B cell (primary cell): Measurements from ENCODE around the gene GNAI3. TPM values are rescaled to one million over a fixed set of nuclear protein-coding genes. Genes with fewer than 3 reads are reported as not detected.

ENCODE experiments used
- ATAC-seq: fragments of 200-7000 bp; cut with Tn5 transposase; one replicate; pipeline ENCODE4 v1.10.0; 2021; ENCODE audit warnings: low read depth, mild to moderate bottlenecking, moderate number of reproducible peaks, moderate library complexity
- CTCF ChIA-PET: fragments of 350-600 bp; sonication (Branson Sonifier 250); formaldehyde crosslinking; loops from one replicate; lab custom pipeline; 2021; ENCODE audit warnings: antibody characterized with exemption, inconsistent platforms; lab: Charles Lee
- POLR2A ChIA-PET: fragments of 350-600 bp; sonication (Branson Sonifier 250); formaldehyde crosslinking; loops from one replicate; lab custom pipeline; 2021; ENCODE audit warnings: antibody characterized with exemption; lab: Charles Lee
- DNase-seq: peaks from one replicate; pipeline ENCODE4 v3.0.0; 2013
- H2AFZ ChIP-seq: 2 replicates; pipeline ENCODE4 v1.6.1; 2012; ENCODE audit warnings: mild to moderate bottlenecking, low read depth, low read length; ENCODE audit not compliant: insufficient read depth, poor library complexity, severe bottlenecking
- H3K27ac ChIP-seq, 2 donors: 1 replicate in 1 of 2; 2 replicates in 1 of 2; pipeline ENCODE4 v1.5.1; 2012 to 2013; ENCODE audit warnings: low read length in 2 of 2, mild to moderate bottlenecking in 2 of 2, moderate library complexity in 1 of 2
- H3K27me3 ChIP-seq, 4 experiments: fragments of 200-600 bp in 1 of 4; sonication (generic) in 1 of 4; replicated peaks in 1 of 4; 1 replicate in 2 of 4; 2 replicates in 2 of 4; pipeline versions ENCODE4 v1.6.1 to v1.7.0; 2013 to 2016; ENCODE audit warnings: low read length in 3 of 4, mild to moderate bottlenecking in 2 of 4, mixed read lengths in 1 of 4, moderate library complexity in 1 of 4; ENCODE audit not compliant: insufficient read depth in 4 of 4, control insufficient read depth in 3 of 4; ENCODE audit errors: control extremely low read depth in 1 of 4
- H3K36me3 ChIP-seq, 2 experiments: replicated peaks in 1 of 2; 1 replicate in 1 of 2; 2 replicates in 1 of 2; pipeline versions ENCODE4 v1.6.1 to v1.7.1; 2013; ENCODE audit warnings: low read length in 1 of 2; ENCODE audit not compliant: insufficient read depth in 2 of 2, control insufficient read depth in 1 of 2; ENCODE audit errors: control extremely low read depth in 1 of 2, extremely low read depth in 1 of 2
- H3K4me1 ChIP-seq, 2 donors: fragments of 200-600 bp in 1 of 2; sonication (generic) in 1 of 2; 1 replicate in 1 of 2; 2 replicates in 1 of 2; pipeline versions ENCODE4 v1.5.1 to v1.6.1; 2013 to 2017; ENCODE audit warnings: low read length in 2 of 2; ENCODE audit not compliant: control insufficient read depth in 2 of 2, insufficient read depth in 2 of 2
- H3K4me2 ChIP-seq: replicated peaks from 2 replicates; pipeline ENCODE3; 2012; ENCODE audit warnings: mild to moderate bottlenecking, low read depth, low read length; ENCODE audit not compliant: poor library complexity, severe bottlenecking
- H3K4me3 ChIP-seq, 5 experiments: fragments of 200-600 bp in 1 of 5; sonication (generic) in 1 of 5; 1 replicate in 3 of 5; 2 replicates in 2 of 5; pipeline versions ENCODE4 v1.5.1 to v1.7.0; 2011 to 2016; ENCODE audit warnings: low read length in 4 of 5, mild to moderate bottlenecking in 4 of 5, low read depth in 2 of 5, control low read depth in 1 of 5, moderate library complexity in 1 of 5; ENCODE audit not compliant: insufficient read depth in 1 of 5; ENCODE audit errors: control extremely low read depth in 1 of 5, extremely low read depth in 1 of 5
- H3K79me2 ChIP-seq: fragments of 200-600 bp; sonication (generic); one replicate; pipeline ENCODE4 v1.6.0; 2016; ENCODE audit warnings: low read length; ENCODE audit not compliant: control insufficient read depth, insufficient read depth
- H3K9ac ChIP-seq: fragments of 200-600 bp; sonication (generic); 2 replicates; pipeline ENCODE4 v1.6.1; 2017; ENCODE audit warnings: mild to moderate bottlenecking, low read length, moderate library complexity
- H3K9me3 ChIP-seq, 3 donors: one replicate each; pipeline versions ENCODE4 v1.6.1 to v1.7.1; 2013; ENCODE audit warnings: low read length in 2 of 3; ENCODE audit not compliant: control insufficient read depth in 2 of 3, insufficient read depth in 1 of 3; ENCODE audit errors: control extremely low read depth in 1 of 3
- H4K20me1 ChIP-seq: 2 replicates; pipeline ENCODE4 v1.6.0; 2012; ENCODE audit warnings: mild to moderate bottlenecking, low read length; ENCODE audit not compliant: insufficient read depth, control insufficient read depth, poor library complexity, severe bottlenecking
- H3K27ac Mint-ChIP-seq: one replicate; pipeline ENCODE4 v1.8.0; 2021; ENCODE audit warnings: mixed read lengths
- H3K27me3 Mint-ChIP-seq: one replicate; pipeline ENCODE4 v1.8.0; 2021; ENCODE audit warnings: mixed read lengths
- H3K4me1 Mint-ChIP-seq: one replicate; pipeline ENCODE4 v1.8.0; 2021; ENCODE audit warnings: mixed read lengths
- H3K4me3 Mint-ChIP-seq: one replicate; pipeline ENCODE4 v1.8.0; 2021; ENCODE audit warnings: mixed read lengths
- H3K9me3 Mint-ChIP-seq: one replicate; pipeline ENCODE4 v1.8.0; 2022; ENCODE audit warnings: mixed read lengths; ENCODE audit not compliant: insufficient read depth
- EZH2 ChIP-seq: IDR thresholded peaks from 2 replicates; pipeline ENCODE4 v1.6.1; 2012; ENCODE audit warnings: borderline replicate concordance, low read depth, mild to moderate bottlenecking, moderate library complexity, low read length; ENCODE audit not compliant: insufficient read depth, poor library complexity, severe bottlenecking
- WGBS: methylation state at CpG from one replicate; pipeline ENCODE4 v1.1.5; 2013; ENCODE audit warnings: missing lambda C conversion rate; ENCODE audit not compliant: insufficient coverage; 5-methylcytosine and 5-hydroxymethylcytosine counted together
- intact Hi-C: fragments of 100-400 bp; cut with micrococcal nuclease; formaldehyde crosslinking; loops from one replicate; pipeline ENCODE4 v1.10.0; 2022
- polyA plus RNA-seq: library from polyadenylated mRNA; depleted of rRNA; stranded (reverse); fragments of >200 nt; gene quantifications from 2 replicates; pipeline ENCODE4 v1.2.3, GENCODE V29; 2012
- total RNA-seq, 2 donors: library from RNA; stranded (reverse); fragments of 120-200 nt in 1 of 2; gene quantifications; 1 replicate in 1 of 2; 2 replicates in 1 of 2; pipeline versions ENCODE4 v1.2.3 to v1.2.4, GENCODE V29; 2013 to 2022
- TF ChIP-seq, protein P1 (sequence below): fragments of 200-600 bp; IDR thresholded peaks from one replicate; pipeline ENCODE4 v1.8.0; 2022; ENCODE audit warnings: antibody characterized with exemption, mild to moderate bottlenecking

The GNAI3 gene
- total and polyA plus RNA-seq, 2 donors (not counting 1 experiment from before 2014, with no cell fraction given), result 1.6 to 8.5 TPM

DNA sequence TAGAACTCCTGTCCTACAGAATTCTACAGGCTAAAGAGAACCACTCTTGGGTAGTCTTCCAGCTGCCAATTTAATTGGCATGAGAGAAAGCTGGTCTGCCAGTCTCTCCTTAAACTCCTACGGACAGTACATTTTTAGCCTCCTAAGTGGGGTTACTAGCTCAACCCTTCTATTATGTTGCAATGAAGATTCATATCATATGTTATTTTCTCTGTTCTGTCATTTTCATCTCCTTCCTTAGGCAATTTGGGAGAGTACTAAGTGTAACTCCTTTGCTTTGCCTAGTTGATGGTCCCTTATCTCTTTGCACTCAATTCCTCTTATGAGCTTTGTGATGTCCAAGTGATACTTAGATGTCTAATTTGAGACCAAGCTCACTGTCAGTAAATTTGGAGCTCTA, 57.0 kb downstream of the GNAI3 start:
- Histone ChIP-seq H3K27ac (no peak overlapping the region), H3K36me3 (no peaks in the 10 kb centered on the region), H3K27me3 (no peaks in the 10 kb centered on the region), H3K9me3 (no peaks in the 10 kb centered on the region), H3K9ac (no peak overlapping the region), H4K20me1 (no peaks in the 10 kb centered on the region), H3K4me1 (no peaks in the 10 kb centered on the region), H3K4me3 (no peak overlapping the region), H2AFZ (no peak overlapping the region), H3K4me2 (no peak overlapping the region), H3K79me2 (no peaks in the 10 kb centered on the region)
- Mint-ChIP-seq H3K27me3 (no peaks in the 10 kb centered on the region), H3K4me1 (no peaks in the 10 kb centered on the region), H3K27ac (no peak overlapping the region), H3K9me3 (no peaks in the 10 kb centered on the region), H3K4me3 (no peak overlapping the region)
- no peak for TF ChIP-seq EZH2
- TF ChIP-seq, protein P1, sequence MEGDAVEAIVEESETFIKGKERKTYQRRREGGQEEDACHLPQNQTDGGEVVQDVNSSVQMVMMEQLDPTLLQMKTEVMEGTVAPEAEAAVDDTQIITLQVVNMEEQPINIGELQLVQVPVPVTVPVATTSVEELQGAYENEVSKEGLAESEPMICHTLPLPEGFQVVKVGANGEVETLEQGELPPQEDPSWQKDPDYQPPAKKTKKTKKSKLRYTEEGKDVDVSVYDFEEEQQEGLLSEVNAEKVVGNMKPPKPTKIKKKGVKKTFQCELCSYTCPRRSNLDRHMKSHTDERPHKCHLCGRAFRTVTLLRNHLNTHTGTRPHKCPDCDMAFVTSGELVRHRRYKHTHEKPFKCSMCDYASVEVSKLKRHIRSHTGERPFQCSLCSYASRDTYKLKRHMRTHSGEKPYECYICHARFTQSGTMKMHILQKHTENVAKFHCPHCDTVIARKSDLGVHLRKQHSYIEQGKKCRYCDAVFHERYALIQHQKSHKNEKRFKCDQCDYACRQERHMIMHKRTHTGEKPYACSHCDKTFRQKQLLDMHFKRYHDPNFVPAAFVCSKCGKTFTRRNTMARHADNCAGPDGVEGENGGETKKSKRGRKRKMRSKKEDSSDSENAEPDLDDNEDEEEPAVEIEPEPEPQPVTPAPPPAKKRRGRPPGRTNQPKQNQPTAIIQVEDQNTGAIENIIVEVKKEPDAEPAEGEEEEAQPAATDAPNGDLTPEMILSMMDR, result no peak
- DNase-seq (no peak), ATAC-seq (no peak)
- ChIA-PET CTCF (interaction anchor here (0.6 to 1.7 kb wide), 3 partner anchors 25 to 59 kb away, joined by 3 to 5 read pairs (median 5); no protein-coding TSS in a partner anchor), POLR2A (interaction anchor here (1.0 kb wide), 1 partner anchor 19 kb away, joined by 3 read pairs; no protein-coding TSS in a partner anchor)
- no CpG with 5 or more reads among the region's 1 CpG for WGBS
- intact Hi-C loops, result no loop called here

DNA sequence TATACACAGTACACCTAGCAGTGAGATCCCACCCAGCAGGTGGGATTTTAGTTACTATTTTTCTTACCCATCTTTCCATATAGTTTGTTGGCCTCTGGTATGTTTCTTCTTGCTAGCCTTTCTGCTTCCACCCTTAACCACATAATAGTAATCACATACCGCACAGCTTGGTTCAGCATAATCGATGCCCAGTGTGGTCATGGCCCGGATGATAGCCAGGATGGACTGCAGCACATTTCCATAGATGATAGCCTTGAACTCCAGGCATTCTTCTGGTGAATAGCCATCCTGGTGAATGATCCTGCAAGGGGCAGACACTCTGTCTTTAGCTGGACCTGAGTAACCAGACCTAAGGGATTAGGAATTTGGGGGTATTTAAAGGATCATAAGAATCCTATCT, 61.5 kb downstream of the GNAI3 start:
- H3K9ac ChIP-seq, result no peak overlapping the region
- Mint-ChIP-seq H3K27ac (no peak overlapping the region), H3K4me1 (no peaks in the 10 kb centered on the region), H3K27me3 (peaks cover 3% of the 10 kb centered on the region), H3K9me3 (no peaks in the 10 kb centered on the region), H3K4me3 (no peak overlapping the region)
- whole genome bisulfite sequencing, result 100% methylated on average over 3 of the region's 3 CpGs
- no peak overlapping the region for H3K4me2 ChIP-seq
- CTCF ChIA-PET, result interaction anchor here (0.7 to 1.0 kb wide), 3 partner anchors 8 to 92 kb away, joined by 3 read pairs; no protein-coding TSS in a partner anchor
- H3K27me3 ChIP-seq, result peaks cover 0 to 3% (median 0%) of the 10 kb centered on the region in 4 experiments
- H2AFZ ChIP-seq, result no peak overlapping the region
- H3K36me3 ChIP-seq, result no peaks in the 10 kb centered on the region
- H3K4me1 ChIP-seq, result no peaks in the 10 kb centered on the region
- H3K79me2 ChIP-seq, result no peaks in the 10 kb centered on the region
- H3K9me3 ChIP-seq, result no peaks in the 10 kb centered on the region
- DNase-seq (no peak), ATAC-seq (no peak)
- H3K27ac ChIP-seq, result no peak overlapping the region
- TF ChIP-seq, protein P1, result no peak
- no peak for TF ChIP-seq EZH2
- H3K4me3 ChIP-seq, result no peak overlapping the region
- intact Hi-C loops, result no loop called here
- POLR2A ChIA-PET, result no interaction called here
- no peaks in the 10 kb centered on the region for H4K20me1 ChIP-seq
